ENCODE results near the gene FUT2. TPM values are rescaled to one million over a fixed set of nuclear protein-coding genes. Genes with fewer than 3 reads are reported as not detected.

Gene FUT2
- total and polyA plus RNA-seq, 2 donors from 2014 or later = 0.28 to 5.8 TPM

- H3K27ac ChIP-seq (ENCODE audit: low read depth in 2 of 2, low read length in 2 of 2) = peak overlapping the region; percentile 78 to 79
- DNase-seq (peak in 3 of 5 donors; percentile 31 to 84 (median 82)), FAIRE-seq (no peak)
- no peaks in the 10 kb centered on the region for H3K9me3 ChIP-seq (ENCODE audit: control insufficient read depth in 2 of 3, insufficient read depth in 1 of 3, low read length in 3 of 3)
- H3K36me3 ChIP-seq (ENCODE audit: control insufficient read depth in 2 of 3, insufficient read depth in 3 of 3, low read length in 3 of 3) = no peaks in the 10 kb centered on the region
- H3K9ac ChIP-seq (ENCODE audit: low read length in 3 of 3) = peak overlapping the region in 1 of 3 donors; percentile 58
- H3K4me3 ChIP-seq (ENCODE audit: low read length in 3 of 3) = peak overlapping the region in 2 of 3 donors; percentile 7 to 29
- H3K27me3 ChIP-seq (ENCODE audit: control insufficient read depth, insufficient read depth, low read length) = peaks cover 4% of the 10 kb centered on the region
- TF ChIP-seq, protein P1, sequence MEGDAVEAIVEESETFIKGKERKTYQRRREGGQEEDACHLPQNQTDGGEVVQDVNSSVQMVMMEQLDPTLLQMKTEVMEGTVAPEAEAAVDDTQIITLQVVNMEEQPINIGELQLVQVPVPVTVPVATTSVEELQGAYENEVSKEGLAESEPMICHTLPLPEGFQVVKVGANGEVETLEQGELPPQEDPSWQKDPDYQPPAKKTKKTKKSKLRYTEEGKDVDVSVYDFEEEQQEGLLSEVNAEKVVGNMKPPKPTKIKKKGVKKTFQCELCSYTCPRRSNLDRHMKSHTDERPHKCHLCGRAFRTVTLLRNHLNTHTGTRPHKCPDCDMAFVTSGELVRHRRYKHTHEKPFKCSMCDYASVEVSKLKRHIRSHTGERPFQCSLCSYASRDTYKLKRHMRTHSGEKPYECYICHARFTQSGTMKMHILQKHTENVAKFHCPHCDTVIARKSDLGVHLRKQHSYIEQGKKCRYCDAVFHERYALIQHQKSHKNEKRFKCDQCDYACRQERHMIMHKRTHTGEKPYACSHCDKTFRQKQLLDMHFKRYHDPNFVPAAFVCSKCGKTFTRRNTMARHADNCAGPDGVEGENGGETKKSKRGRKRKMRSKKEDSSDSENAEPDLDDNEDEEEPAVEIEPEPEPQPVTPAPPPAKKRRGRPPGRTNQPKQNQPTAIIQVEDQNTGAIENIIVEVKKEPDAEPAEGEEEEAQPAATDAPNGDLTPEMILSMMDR (IDR thresholded peaks at IDR 0.05; ENCODE audit: borderline replicate concordance, extremely low read depth, insufficient read depth) = no peak
- H3K4me1 ChIP-seq (ENCODE audit: control insufficient read depth in 2 of 3, insufficient read depth in 2 of 3, low read depth in 1 of 3, low read length in 3 of 3) = peaks cover 0 to 9% (median 0%) of the 10 kb centered on the region in 3 donors
- intact Hi-C loops (cut with DNase I) = no loop called here
Measured at GRCh38 chr19:48741129-48741999, 45.6 kb downstream of the FUT2 start.

DNA sequence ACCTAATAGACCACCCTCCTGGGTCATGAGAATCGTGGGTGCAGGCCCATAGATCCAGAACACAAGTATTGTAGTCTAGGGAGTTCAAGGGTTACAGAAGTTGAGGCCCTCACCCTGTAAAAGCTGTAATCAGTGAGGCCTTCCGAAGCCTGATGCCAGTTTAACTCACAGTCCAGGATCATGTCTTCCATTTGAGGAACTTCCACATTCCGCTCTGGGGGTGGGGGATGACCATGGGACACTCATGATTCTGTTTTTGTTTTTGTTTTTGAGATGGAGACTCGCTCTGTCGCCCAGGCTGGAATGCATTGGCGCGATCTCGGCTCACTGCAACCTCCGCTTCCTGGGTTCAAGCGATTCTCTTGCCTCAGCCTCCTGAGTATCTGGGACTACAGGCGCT is 46.3 kb downstream of the FUT2 start:
- peaks cover 4% of the 10 kb centered on the region for H3K27me3 ChIP-seq (ENCODE audit: control insufficient read depth, insufficient read depth, low read length)
- no peak overlapping the region for H3K27ac ChIP-seq (ENCODE audit: low read depth in 2 of 2, low read length in 2 of 2)
- intact Hi-C loops (cut with DNase I) = no loop called here
- no peaks in the 10 kb centered on the region for H3K36me3 ChIP-seq (ENCODE audit: control insufficient read depth in 2 of 3, insufficient read depth in 3 of 3, low read length in 3 of 3)
- FAIRE-seq = no peak
- no peak overlapping the region for H3K4me3 ChIP-seq (ENCODE audit: low read length in 3 of 3)
- peaks cover 0 to 9% (median 0%) of the 10 kb centered on the region in 3 donors for H3K4me1 ChIP-seq (ENCODE audit: control insufficient read depth in 2 of 3, insufficient read depth in 2 of 3, low read depth in 1 of 3, low read length in 3 of 3)
- no peak overlapping the region for H3K9ac ChIP-seq (ENCODE audit: low read length in 3 of 3)
- DNase-seq = no peak
- H3K9me3 ChIP-seq (ENCODE audit: control insufficient read depth in 2 of 3, insufficient read depth in 1 of 3, low read length in 3 of 3) = no peaks in the 10 kb centered on the region
- TF ChIP-seq, protein P1 (IDR thresholded peaks at IDR 0.05; ENCODE audit: borderline replicate concordance, extremely low read depth, insufficient read depth) = no peak

GRCh38 chr19:48745208-48745995 is 49.6 kb downstream of the FUT2 start:
- FAIRE-seq (no peak), DNase-seq (peak in 3 of 5 donors; percentile 70 to 78 (median 74))
- no peaks in the 10 kb centered on the region for H3K9me3 ChIP-seq (ENCODE audit: control insufficient read depth in 2 of 3, insufficient read depth in 1 of 3, low read length in 3 of 3)
- no peaks in the 10 kb centered on the region for H3K36me3 ChIP-seq (ENCODE audit: control insufficient read depth in 2 of 3, insufficient read depth in 3 of 3, low read length in 3 of 3)
- peaks cover 4% of the 10 kb centered on the region for H3K27me3 ChIP-seq (ENCODE audit: control insufficient read depth, insufficient read depth, low read length)
- TF ChIP-seq, protein P1 (IDR thresholded peaks at IDR 0.05; ENCODE audit: borderline replicate concordance, extremely low read depth, insufficient read depth) = no peak
- peaks cover 0 to 5% (median 3%) of the 10 kb centered on the region in 3 donors for H3K4me1 ChIP-seq (ENCODE audit: control insufficient read depth in 2 of 3, insufficient read depth in 2 of 3, low read depth in 1 of 3, low read length in 3 of 3)
- H3K27ac ChIP-seq (ENCODE audit: low read depth in 2 of 2, low read length in 2 of 2) = no peak overlapping the region
- intact Hi-C loops (cut with DNase I) = no loop called here
- H3K4me3 ChIP-seq (ENCODE audit: low read length in 3 of 3) = no peak overlapping the region
- no peak overlapping the region for H3K9ac ChIP-seq (ENCODE audit: low read length in 3 of 3)
